CD14-positive monocyte (primary cell): ENCODE measurements around the gene LPA. TPM values are rescaled to one million over a fixed set of nuclear protein-coding genes. Genes with fewer than 3 reads are reported as not detected.

Experiments
- DNase-seq, 3 donors: peaks; one replicate each; pipeline ENCODE4 v3.0.0-alpha.2; 2011 to 2022
- H2AFZ ChIP-seq: 2 replicates; pipeline ENCODE4 v1.6.0; 2012; ENCODE audit warnings: mild to moderate bottlenecking, low read depth, low read length, inconsistent platforms; ENCODE audit not compliant: insufficient read depth, poor library complexity, severe bottlenecking
- H3K27ac ChIP-seq, 2 donors: 1 replicate in 1 of 2; 2 replicates in 1 of 2; pipeline ENCODE4 v1.5.1; 2012 to 2013; ENCODE audit warnings: low read length in 2 of 2, control low read depth in 1 of 2, inconsistent platforms in 1 of 2, low read depth in 1 of 2, mild to moderate bottlenecking in 1 of 2
- H3K27me3 ChIP-seq, 2 donors: one replicate each; pipeline versions ENCODE4 v1.6.0 to v1.6.1; 2011 to 2013; ENCODE audit warnings: low read length in 2 of 2; ENCODE audit not compliant: control insufficient read depth in 2 of 2, insufficient read depth in 2 of 2
- H3K36me3 ChIP-seq, 2 donors: replicated peaks in 1 of 2; 1 replicate in 1 of 2; 2 replicates in 1 of 2; pipeline versions ENCODE4 v1.5.1 to v1.6.1; 2012 to 2013; ENCODE audit warnings: low read length in 2 of 2, control low read depth in 1 of 2, inconsistent platforms in 1 of 2, mild to moderate bottlenecking in 1 of 2; ENCODE audit not compliant: insufficient read depth in 2 of 2, control insufficient read depth in 1 of 2
- H3K4me1 ChIP-seq, 2 donors: 1 replicate in 1 of 2; 2 replicates in 1 of 2; pipeline versions ENCODE4 v1.5.1 to v1.6.1; 2012 to 2013; ENCODE audit warnings: low read length in 2 of 2, control low read depth in 1 of 2, inconsistent platforms in 1 of 2, mild to moderate bottlenecking in 1 of 2, moderate library complexity in 1 of 2; ENCODE audit not compliant: insufficient read depth in 2 of 2, control insufficient read depth in 1 of 2
- H3K4me2 ChIP-seq: replicated peaks from 2 replicates; pipeline ENCODE3; 2012; ENCODE audit warnings: low read length, moderate library complexity, mild to moderate bottlenecking; ENCODE audit not compliant: poor library complexity, severe bottlenecking; ENCODE audit errors: extremely low read depth
- H3K4me3 ChIP-seq, 3 experiments: fragments of 200-600 bp in 1 of 3; sonication (generic) in 1 of 3; replicated peaks in 1 of 3; 1 replicate in 2 of 3; 2 replicates in 1 of 3; pipeline ENCODE4 v1.5.1; 2011 to 2013; ENCODE audit warnings: low read length in 3 of 3, mild to moderate bottlenecking in 3 of 3, control low read depth in 2 of 3, low read depth in 2 of 3, inconsistent platforms in 1 of 3, moderate library complexity in 1 of 3
- H3K79me2 ChIP-seq: 2 replicates; pipeline ENCODE4 v1.6.0; 2012; ENCODE audit warnings: mild to moderate bottlenecking, control low read depth, inconsistent platforms, low read length, moderate library complexity; ENCODE audit not compliant: insufficient read depth
- H3K9ac ChIP-seq: 2 replicates; pipeline ENCODE4 v1.6.0; 2017; ENCODE audit warnings: low read length, mild to moderate bottlenecking; ENCODE audit not compliant: insufficient read depth, poor library complexity, severe bottlenecking
- H3K9me3 ChIP-seq, 2 donors: replicated peaks in 1 of 2; 1 replicate in 1 of 2; 2 replicates in 1 of 2; pipeline versions ENCODE4 v1.5.1 to v1.6.1; 2012 to 2013; ENCODE audit warnings: low read length in 2 of 2, control low read depth in 1 of 2; ENCODE audit not compliant: control insufficient read depth in 1 of 2, insufficient read depth in 1 of 2
- H4K20me1 ChIP-seq: 2 replicates; pipeline ENCODE4 v1.6.0; 2012; ENCODE audit warnings: mild to moderate bottlenecking, low read length, control low read depth, moderate library complexity; ENCODE audit not compliant: insufficient read depth
- H3K27ac Mint-ChIP-seq, 7 donors: one replicate each; pipeline ENCODE4 v1.8.0; 2020; ENCODE audit warnings: mild to moderate bottlenecking in 7 of 7, mixed read lengths in 7 of 7, moderate library complexity in 6 of 7, inconsistent platforms in 2 of 7
- H3K27me3 Mint-ChIP-seq, 3 donors: one replicate each; pipeline ENCODE4 v1.8.0; 2021 to 2022; ENCODE audit warnings: low read depth in 3 of 3, mild to moderate bottlenecking in 3 of 3, mixed read lengths in 3 of 3, moderate library complexity in 3 of 3, inconsistent platforms in 1 of 3
- H3K36me3 Mint-ChIP-seq, 2 donors: one replicate each; pipeline ENCODE4 v1.8.0; 2020; ENCODE audit warnings: mixed read lengths in 2 of 2, inconsistent platforms in 1 of 2, mild to moderate bottlenecking in 1 of 2
- H3K4me1 Mint-ChIP-seq: one replicate; pipeline ENCODE4 v1.8.0; 2020; ENCODE audit warnings: mild to moderate bottlenecking, mixed read lengths
- H3K4me3 Mint-ChIP-seq, 2 donors: one replicate each; pipeline ENCODE4 v1.8.0; 2020; ENCODE audit warnings: mild to moderate bottlenecking in 2 of 2, mixed read lengths in 2 of 2, moderate library complexity in 1 of 2
- H3K9me3 Mint-ChIP-seq, 7 donors: one replicate each; pipeline ENCODE4 v1.8.0; 2020 to 2022; ENCODE audit warnings: mixed read lengths in 7 of 7, mild to moderate bottlenecking in 6 of 7, moderate library complexity in 6 of 7, inconsistent platforms in 2 of 7
- WGBS: methylation state at CpG from one replicate; pipeline ENCODE4 v1.1.5; 2013; ENCODE audit warnings: missing lambda C conversion rate; ENCODE audit not compliant: insufficient coverage; 5-methylcytosine and 5-hydroxymethylcytosine counted together
- intact Hi-C, 2 donors: fragments of 100-400 bp; cut with micrococcal nuclease; formaldehyde crosslinking; loops; one replicate each; pipeline versions ENCODE4 v1.15.0 to v1.15.1; 2023
- polyA plus RNA-seq, 3 donors: library from polyadenylated mRNA; depleted of rRNA in 1 of 3; unstranded in 2 of 3; stranded (reverse) in 1 of 3; fragments of 300-500 nt in 2 of 3; fragments of >200 nt in 1 of 3; fragmentation: Illumina TruSeq in 2 of 3; gene quantifications; 1 replicate in 2 of 3; 2 replicates in 1 of 3; pipeline ENCODE4 v1.2.3, GENCODE V29; 2012 to 2021
- TF ChIP-seq, protein P1 (sequence below): fragments of 200-600 bp; IDR thresholded peaks from one replicate; pipeline ENCODE4 v1.8.0; 2022; ENCODE audit warnings: antibody characterized with exemption, mild to moderate bottlenecking

Gene LPA
- polyA plus RNA-seq, 3 donors = not detected

DNA sequence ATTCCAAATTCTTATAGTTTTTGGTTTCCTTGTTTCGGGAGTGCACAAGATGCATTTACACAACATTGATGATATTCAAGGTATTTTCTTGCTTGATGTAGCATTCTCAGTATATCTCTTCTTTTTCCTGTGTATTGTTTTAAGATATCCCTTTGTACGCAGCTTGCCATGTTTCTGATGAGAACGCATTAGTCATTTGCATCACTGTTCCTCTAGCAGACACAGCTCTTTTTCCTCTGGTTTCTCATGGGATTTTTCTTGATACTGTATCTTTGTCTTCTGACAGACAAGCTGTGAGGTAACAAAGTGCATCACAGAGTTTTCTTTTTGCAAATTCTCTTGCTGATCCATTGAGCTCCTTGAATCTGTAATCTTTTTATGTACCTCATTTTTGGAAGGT, 169.5 kb downstream of the LPA start:
- H3K9me3 ChIP-seq = no peaks in the 10 kb centered on the region
- Mint-ChIP-seq H3K27me3 (peaks cover 1 to 12% (median 2%) of the 10 kb centered on the region in 3 donors), H3K36me3 (no peaks in the 10 kb centered on the region), H3K9me3 (peaks cover 0 to under 1% (median 0%) of the 10 kb centered on the region in 7 donors), H3K27ac (no peak overlapping the region), H3K4me1 (no peaks in the 10 kb centered on the region), H3K4me3 (no peak overlapping the region)
- no peak overlapping the region for H3K4me3 ChIP-seq
- H3K4me1 ChIP-seq = no peaks in the 10 kb centered on the region
- TF ChIP-seq, protein P1, sequence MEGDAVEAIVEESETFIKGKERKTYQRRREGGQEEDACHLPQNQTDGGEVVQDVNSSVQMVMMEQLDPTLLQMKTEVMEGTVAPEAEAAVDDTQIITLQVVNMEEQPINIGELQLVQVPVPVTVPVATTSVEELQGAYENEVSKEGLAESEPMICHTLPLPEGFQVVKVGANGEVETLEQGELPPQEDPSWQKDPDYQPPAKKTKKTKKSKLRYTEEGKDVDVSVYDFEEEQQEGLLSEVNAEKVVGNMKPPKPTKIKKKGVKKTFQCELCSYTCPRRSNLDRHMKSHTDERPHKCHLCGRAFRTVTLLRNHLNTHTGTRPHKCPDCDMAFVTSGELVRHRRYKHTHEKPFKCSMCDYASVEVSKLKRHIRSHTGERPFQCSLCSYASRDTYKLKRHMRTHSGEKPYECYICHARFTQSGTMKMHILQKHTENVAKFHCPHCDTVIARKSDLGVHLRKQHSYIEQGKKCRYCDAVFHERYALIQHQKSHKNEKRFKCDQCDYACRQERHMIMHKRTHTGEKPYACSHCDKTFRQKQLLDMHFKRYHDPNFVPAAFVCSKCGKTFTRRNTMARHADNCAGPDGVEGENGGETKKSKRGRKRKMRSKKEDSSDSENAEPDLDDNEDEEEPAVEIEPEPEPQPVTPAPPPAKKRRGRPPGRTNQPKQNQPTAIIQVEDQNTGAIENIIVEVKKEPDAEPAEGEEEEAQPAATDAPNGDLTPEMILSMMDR = no peak
- no peak for DNase-seq
- no CpG with 5 or more reads among the region's 3 CpGs for WGBS
- no peak overlapping the region for H3K4me2 ChIP-seq
- H3K79me2 ChIP-seq = no peaks in the 10 kb centered on the region
- intact Hi-C loops = no loop called here
- H3K9ac ChIP-seq = no peak overlapping the region
- no peaks in the 10 kb centered on the region for H3K27me3 ChIP-seq
- H4K20me1 ChIP-seq = no peaks in the 10 kb centered on the region
- no peak overlapping the region for H3K27ac ChIP-seq
- H2AFZ ChIP-seq = no peak overlapping the region
- H3K36me3 ChIP-seq = no peaks in the 10 kb centered on the region

DNA sequence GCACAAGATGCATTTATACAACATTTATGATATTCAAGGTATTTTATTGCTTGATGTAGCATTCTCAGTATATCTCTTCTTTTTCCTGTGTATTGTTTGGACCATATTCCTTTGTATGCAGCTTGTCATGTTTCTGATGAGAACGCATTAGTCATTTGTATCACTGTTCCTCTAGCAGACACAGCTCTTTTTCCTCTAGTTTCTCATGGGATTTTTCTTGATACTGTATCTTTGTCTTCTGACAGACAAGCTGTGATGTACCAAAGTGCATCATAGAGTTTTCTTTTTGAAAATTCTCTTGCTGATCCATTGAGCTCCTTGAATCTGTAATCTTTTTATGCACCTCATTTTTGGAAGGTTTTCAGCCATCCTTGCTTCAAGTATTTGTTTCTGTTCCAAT, 175.0 kb downstream of the LPA start:
- intact Hi-C loops = no loop called here
- TF ChIP-seq, protein P1 = no peak
- Histone ChIP-seq H3K27ac (no peak overlapping the region), H3K4me1 (no peaks in the 10 kb centered on the region), H3K79me2 (no peaks in the 10 kb centered on the region), H3K36me3 (no peaks in the 10 kb centered on the region), H3K9ac (no peak overlapping the region), H3K4me2 (no peak overlapping the region), H3K27me3 (no peaks in the 10 kb centered on the region), H4K20me1 (no peaks in the 10 kb centered on the region), H3K9me3 (no peaks in the 10 kb centered on the region), H3K4me3 (no peak overlapping the region), H2AFZ (no peak overlapping the region)
- H3K27me3 Mint-ChIP-seq = peaks cover 4 to 13% (median 7%) of the 10 kb centered on the region in 3 donors
- H3K36me3 Mint-ChIP-seq = no peaks in the 10 kb centered on the region
- peaks cover 0 to 5% (median 0%) of the 10 kb centered on the region in 7 donors for H3K9me3 Mint-ChIP-seq
- H3K27ac Mint-ChIP-seq = no peak overlapping the region
- WGBS = no CpG with 5 or more reads among the region's 1 CpG
- no peaks in the 10 kb centered on the region for H3K4me1 Mint-ChIP-seq
- no peak overlapping the region for H3K4me3 Mint-ChIP-seq
- DNase-seq = no peak
